Pancreas (tissue), 10 donors: ENCODE results near the gene IRF5. TPM values are rescaled to one million over a fixed set of nuclear protein-coding genes. Genes with fewer than 3 reads are reported as not detected.
"Not testable (repeated sequence)": the region's sequence is repeated elsewhere in the genome, so short reads cannot be mapped to it uniquely, and the experiment has no call there.

ENCODE experiments used
- ATAC-seq, 4 donors: fragments of 200-7000 bp; cut with Tn5 transposase; one replicate each; pipeline versions ENCODE4 v1.8.0 to v1.9.1; 2020; ENCODE audit warnings: mild to moderate bottlenecking in 4 of 4, moderate library complexity in 4 of 4
- DNase-seq, 6 donors: peaks; one replicate each; pipeline ENCODE4 v3.0.0-alpha.2; 2020
- FAIRE-seq: peaks from 2 replicates; lab custom pipeline; 2012; peaks lifted over from hg19 to GRCh38; lab: Jason Lieb, UNC
- H3K27ac ChIP-seq, 4 donors: fragments of 200-600 bp; sonication (generic); 1 replicate in 3 of 4; 2 replicates in 1 of 4; pipeline versions ENCODE4 v1.5.0 to v1.8.0; 2020
- H3K27me3 ChIP-seq, 4 donors: fragments of 200-600 bp; one replicate each; pipeline ENCODE4 v1.8.0; 2021
- H3K36me3 ChIP-seq, 3 donors: fragments of 200-600 bp; sonication (generic) in 1 of 3; one replicate each; pipeline versions ENCODE4 v1.5.0 to v1.8.0; 2020 to 2021
- H3K4me1 ChIP-seq, 3 donors: fragments of 200-600 bp; one replicate each; pipeline ENCODE4 v1.8.0; 2021
- H3K4me3 ChIP-seq, 4 donors: fragments of 200-600 bp; sonication (generic) in 2 of 4; one replicate each; pipeline versions ENCODE4 v1.5.0 to v1.8.0; 2020 to 2021
- H3K9me3 ChIP-seq, 4 donors: fragments of 200-600 bp; one replicate each; pipeline ENCODE4 v1.8.0; 2021
- WGBS, 2 donors: extraction: QIAGEN DNeasy Blood & Tissue Kit; methylation state at CpG; one replicate each; pipeline ENCODE4 v1.1.7; 2013; 5-methylcytosine and 5-hydroxymethylcytosine counted together
- intact Hi-C, 3 donors: fragments of 100-400 bp; cut with DNase I; formaldehyde crosslinking; loops; one replicate each; pipeline versions ENCODE4 v1.11.1 to v1.14.2; 2022
- polyA plus RNA-seq, 2 donors: library from polyadenylated mRNA; stranded (reverse); fragments of 200-250 nt; gene quantifications; one replicate each; pipeline ENCODE4 v1.2.3, GENCODE V29; 2013
- total RNA-seq, 6 donors: library from RNA; stranded (reverse); fragmentation: NEBNext Ultra II Directional in 4 of 6; extraction: Animal tissue kit (Norgen Biotek cat#: 25700) in 4 of 6; gene quantifications; one replicate each; pipeline versions ENCODE4 v1.2.1 to v1.2.4, GENCODE V29; 2021 to 2023
- TF ChIP-seq, protein P1 (sequence below), 4 donors: fragments of 200-600 bp; sonication (generic) in 3 of 4; IDR thresholded peaks; one replicate each; pipeline versions ENCODE4 v1.5.0 to v1.8.0; 2021; ENCODE audit warnings: antibody characterized with exemption in 4 of 4
- donor health status: healthy with polysubstance abuse.
- donor health status: DM: no; HTN: no; CAD: no; lungs with moderate emphysema.
- donor health status: DM: no; HTN: no; CAD: no.
- donor health status: control.
- donor health status: control.
- donor health status: Bipolar disorder and iron deficiency.
- donor health status: DM: yes; HTN: yes; CAD: no.
- donor health status: DM: no; HTN: no; CAD: no.
- donor health status: DM: no; HTN: no; CAD: no.
- donor health status: DM: yes; HTN: yes; CAD: no.

IRF5 gene
- total and polyA plus RNA-seq, 8 donors: 3.2 to 12.4 (median 5.1) TPM

- ATAC-seq (peak in 3 of 4 donors; percentile 38 to 64 (median 51)), FAIRE-seq (no peak), DNase-seq (peak in 2 of 6 donors; percentile 16 to 53)
- H3K4me1 ChIP-seq: no peaks in the 10 kb centered on the region
- H3K27ac ChIP-seq: peak overlapping the region in 1 of 4 donors; percentile 8
- no peaks in the 10 kb centered on the region for H3K9me3 ChIP-seq
- no peak overlapping the region for H3K4me3 ChIP-seq
- H3K27me3 ChIP-seq: no peaks in the 10 kb centered on the region
- intact Hi-C loops: no loop called here
- TF ChIP-seq, protein P1, sequence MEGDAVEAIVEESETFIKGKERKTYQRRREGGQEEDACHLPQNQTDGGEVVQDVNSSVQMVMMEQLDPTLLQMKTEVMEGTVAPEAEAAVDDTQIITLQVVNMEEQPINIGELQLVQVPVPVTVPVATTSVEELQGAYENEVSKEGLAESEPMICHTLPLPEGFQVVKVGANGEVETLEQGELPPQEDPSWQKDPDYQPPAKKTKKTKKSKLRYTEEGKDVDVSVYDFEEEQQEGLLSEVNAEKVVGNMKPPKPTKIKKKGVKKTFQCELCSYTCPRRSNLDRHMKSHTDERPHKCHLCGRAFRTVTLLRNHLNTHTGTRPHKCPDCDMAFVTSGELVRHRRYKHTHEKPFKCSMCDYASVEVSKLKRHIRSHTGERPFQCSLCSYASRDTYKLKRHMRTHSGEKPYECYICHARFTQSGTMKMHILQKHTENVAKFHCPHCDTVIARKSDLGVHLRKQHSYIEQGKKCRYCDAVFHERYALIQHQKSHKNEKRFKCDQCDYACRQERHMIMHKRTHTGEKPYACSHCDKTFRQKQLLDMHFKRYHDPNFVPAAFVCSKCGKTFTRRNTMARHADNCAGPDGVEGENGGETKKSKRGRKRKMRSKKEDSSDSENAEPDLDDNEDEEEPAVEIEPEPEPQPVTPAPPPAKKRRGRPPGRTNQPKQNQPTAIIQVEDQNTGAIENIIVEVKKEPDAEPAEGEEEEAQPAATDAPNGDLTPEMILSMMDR (IDR thresholded peaks at IDR 0.05): no peak
- 66 to 83% methylated on average over 8 of the region's 8 CpGs for WGBS, 2 donors
- H3K36me3 ChIP-seq: no peaks in the 10 kb centered on the region
Observed at GRCh38 chr7:128911423-128912031, 26.2 kb upstream of the IRF5 start.

GRCh38 chr7:128912281-128912680 is 25.4 kb upstream of the IRF5 start:
- intact Hi-C loops: no loop called here
- Histone ChIP-seq H3K4me1 (no peaks in the 10 kb centered on the region), H3K9me3 (no peaks in the 10 kb centered on the region), H3K27ac (no peak overlapping the region), H3K4me3 (no peak overlapping the region), H3K27me3 (no peaks in the 10 kb centered on the region), H3K36me3 (no peaks in the 10 kb centered on the region)
- DNase-seq (peak in 1 of 6 donors; percentile 4), FAIRE-seq (no peak), ATAC-seq (no peak)
- TF ChIP-seq, protein P1 (IDR thresholded peaks at IDR 0.05): no peak
- 64 to 76% methylated on average over 3 of the region's 3 CpGs for WGBS, 2 donors

DNA sequence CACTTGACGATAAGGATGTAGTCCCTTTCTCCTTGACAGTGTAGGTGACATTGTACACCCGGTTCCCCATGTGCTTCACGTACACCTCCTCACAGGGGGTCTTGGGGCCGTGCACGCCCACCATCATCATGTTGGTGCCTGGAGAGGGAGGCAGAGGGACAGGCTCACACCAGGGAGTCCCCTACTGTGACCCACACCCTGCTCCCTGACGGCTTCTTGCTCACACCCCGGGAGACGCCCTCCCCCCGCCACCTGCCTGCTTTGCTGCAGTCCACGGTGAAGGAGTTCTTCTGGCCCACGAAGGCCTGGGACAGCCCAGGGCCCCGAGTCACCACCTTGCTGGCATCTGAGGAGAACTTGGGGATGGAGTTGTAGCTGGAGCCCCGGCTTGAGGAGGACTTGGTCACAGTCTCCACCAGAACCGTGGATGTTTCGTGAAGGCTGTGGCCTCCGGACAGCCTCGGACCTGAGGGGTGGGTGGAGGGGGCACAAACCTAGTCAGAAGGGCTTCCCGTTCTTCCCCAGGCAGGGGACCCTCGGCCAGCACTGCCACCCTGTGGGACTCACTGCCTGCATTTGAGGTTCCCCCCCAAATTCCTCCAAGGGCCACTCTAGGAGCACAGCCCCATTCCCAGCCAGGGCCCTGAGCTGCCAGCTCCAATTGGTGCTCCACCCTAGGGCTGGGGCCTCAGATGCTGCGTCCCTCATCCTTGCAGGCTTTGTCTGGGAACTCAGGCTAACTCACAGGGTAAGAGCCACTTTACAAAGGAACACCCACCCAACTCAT is 24.8 kb upstream of the IRF5 start:
- H3K27me3 ChIP-seq, H3K4me1 ChIP-seq, H3K4me3 ChIP-seq, FAIRE-seq, H3K9me3 ChIP-seq, intact Hi-C loops, H3K27ac ChIP-seq, ATAC-seq, H3K36me3 ChIP-seq, DNase-seq: not testable (repeated sequence)
- WGBS, 2 donors: 72 to 94% methylated on average over 7 to 9 of the region's 20 CpGs

DNA sequence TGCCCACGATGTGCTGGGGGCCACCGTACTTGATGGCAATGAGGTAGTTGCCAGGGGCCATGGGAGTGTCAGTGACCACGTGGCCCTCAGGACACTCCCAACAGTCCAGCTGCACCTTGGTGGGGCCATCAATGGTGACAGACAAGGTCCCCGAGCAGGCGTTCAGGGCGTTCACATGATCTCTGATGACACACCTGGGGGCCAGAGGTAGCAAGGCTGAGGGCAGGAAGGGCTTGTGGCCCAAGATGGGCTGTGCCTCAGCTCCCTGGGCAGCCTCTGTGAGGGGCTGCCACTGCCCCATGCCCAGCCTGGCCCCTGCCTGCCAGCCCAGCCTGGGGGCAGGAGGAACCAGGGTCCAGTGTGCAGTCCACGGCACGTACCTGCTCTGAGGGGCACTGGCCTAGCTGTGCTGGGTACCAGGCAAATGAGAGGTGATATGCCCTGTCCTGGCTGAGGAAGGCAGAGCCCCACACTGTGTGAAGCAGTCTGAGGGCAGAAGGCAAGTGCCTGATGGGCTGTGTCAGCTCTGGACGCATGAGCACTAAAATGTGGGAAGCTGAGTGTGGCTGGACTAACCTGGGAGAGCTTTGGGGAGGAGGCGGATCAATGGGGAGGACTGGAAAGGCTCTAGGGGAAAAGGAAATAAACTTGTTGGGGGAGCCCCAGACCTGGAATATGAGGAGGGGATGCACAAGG is 23.7 kb upstream of the IRF5 start:
- FAIRE-seq: no peak
- Histone ChIP-seq H3K27me3 (no peaks in the 10 kb centered on the region), H3K9me3 (no peaks in the 10 kb centered on the region), H3K4me3 (no peak overlapping the region), H3K36me3 (no peaks in the 10 kb centered on the region), H3K4me1 (no peaks in the 10 kb centered on the region), H3K27ac (no peak overlapping the region)
- intact Hi-C loops: no loop called here
- TF ChIP-seq, protein P1 (IDR thresholded peaks at IDR 0.05): no peak
- peak in 1 of 6 donors; percentile 8 for DNase-seq
- no peak for ATAC-seq
- 60 to 66% methylated on average over 10 of the region's 10 CpGs for WGBS, 2 donors

- Histone ChIP-seq H3K4me1 (no peaks in the 10 kb centered on the region), H3K27me3 (no peaks in the 10 kb centered on the region), H3K9me3 (no peaks in the 10 kb centered on the region), H3K4me3 (no peak overlapping the region), H3K36me3 (no peaks in the 10 kb centered on the region), H3K27ac (no peak overlapping the region)
- FAIRE-seq: no peak
- 62% methylated on average over 10 to 11 of the region's 11 CpGs for WGBS, 2 donors
- intact Hi-C loops: no loop called here
- ATAC-seq: no peak
- TF ChIP-seq, protein P1 (IDR thresholded peaks at IDR 0.05): no peak
- DNase-seq: peak in 2 of 6 donors; percentile 8 to 58
Observed at GRCh38 chr7:128914566-128915151, 23.1 kb upstream of the IRF5 start.
